ENCODE measurements around the gene NFYC.

DNA sequence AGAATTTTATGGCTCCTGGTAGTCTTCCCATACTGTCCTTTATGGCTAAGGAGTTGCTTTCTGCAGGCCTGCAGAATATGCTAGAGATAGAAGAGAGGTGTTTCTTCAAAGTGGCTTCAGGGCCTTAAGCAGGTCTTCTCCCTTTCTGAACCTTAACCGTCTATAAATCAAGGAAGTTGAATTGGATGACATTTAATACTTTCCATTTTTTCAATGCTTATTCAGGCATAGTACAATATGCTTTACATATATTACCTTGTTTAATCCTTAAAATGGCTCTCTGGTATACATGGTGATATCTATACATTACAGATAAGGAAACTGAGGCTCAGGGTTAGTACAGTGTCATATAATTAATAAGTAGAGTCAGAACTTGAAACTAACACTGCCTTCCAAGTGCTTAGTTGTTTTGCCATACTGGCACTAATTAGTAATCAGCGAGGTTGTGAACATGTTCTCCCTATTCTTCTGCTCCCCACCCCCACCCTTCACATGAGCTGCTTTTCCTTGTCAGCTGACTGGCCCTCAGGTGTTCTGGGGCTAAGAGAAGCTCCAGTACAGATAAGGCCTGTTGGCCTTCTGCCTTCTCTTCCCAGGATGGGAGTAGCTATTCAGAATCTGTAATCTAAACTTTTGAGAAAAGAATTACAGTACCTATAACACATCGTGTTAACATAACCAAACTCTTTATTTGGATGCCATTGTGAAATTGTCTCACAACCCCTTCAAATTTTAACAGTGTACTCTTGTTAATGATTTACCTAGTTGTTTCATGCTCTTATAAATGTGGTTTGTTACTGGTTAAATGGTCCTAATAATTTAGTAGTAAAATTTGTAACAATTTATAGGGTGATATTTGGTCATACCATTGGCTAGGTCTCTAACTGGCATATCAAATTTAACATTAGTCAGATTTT is 13.6 kb downstream of the NFYC start:
- TF ChIP-seq, protein P1, sequence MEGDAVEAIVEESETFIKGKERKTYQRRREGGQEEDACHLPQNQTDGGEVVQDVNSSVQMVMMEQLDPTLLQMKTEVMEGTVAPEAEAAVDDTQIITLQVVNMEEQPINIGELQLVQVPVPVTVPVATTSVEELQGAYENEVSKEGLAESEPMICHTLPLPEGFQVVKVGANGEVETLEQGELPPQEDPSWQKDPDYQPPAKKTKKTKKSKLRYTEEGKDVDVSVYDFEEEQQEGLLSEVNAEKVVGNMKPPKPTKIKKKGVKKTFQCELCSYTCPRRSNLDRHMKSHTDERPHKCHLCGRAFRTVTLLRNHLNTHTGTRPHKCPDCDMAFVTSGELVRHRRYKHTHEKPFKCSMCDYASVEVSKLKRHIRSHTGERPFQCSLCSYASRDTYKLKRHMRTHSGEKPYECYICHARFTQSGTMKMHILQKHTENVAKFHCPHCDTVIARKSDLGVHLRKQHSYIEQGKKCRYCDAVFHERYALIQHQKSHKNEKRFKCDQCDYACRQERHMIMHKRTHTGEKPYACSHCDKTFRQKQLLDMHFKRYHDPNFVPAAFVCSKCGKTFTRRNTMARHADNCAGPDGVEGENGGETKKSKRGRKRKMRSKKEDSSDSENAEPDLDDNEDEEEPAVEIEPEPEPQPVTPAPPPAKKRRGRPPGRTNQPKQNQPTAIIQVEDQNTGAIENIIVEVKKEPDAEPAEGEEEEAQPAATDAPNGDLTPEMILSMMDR (conservative IDR thresholded peaks at IDR 0.05; ENCODE audit: low read depth, low read length): no peak
- TF ChIP-seq EZH2 (IDR thresholded peaks at IDR 0.05; ENCODE audit: borderline replicate concordance, low read depth, low read length, poor library complexity, severe bottlenecking): no peak
